ENCODE measurements around the gene GPR143.

GRCh38 chrX:9737363-9737762 is 28.3 kb downstream of the GPR143 start:
- TF ChIP-seq ZFX (IDR thresholded peaks at IDR 0.05) = no peak
- no peak for TF ChIP-seq POLR2A (IDR thresholded peaks at IDR 0.05; ENCODE audit: borderline replicate concordance, extremely low read depth, insufficient read depth, insufficient read length)
- no peak for TF ChIP-seq CTCF (IDR thresholded peaks at IDR 0.05 in 2 of 3, conservative IDR thresholded peaks at IDR 0.05 in 1 of 3; ENCODE audit: borderline replicate concordance in 1 of 3, insufficient read depth in 1 of 3, low read depth in 2 of 3, low read length in 2 of 3)
- TF ChIP-seq FOSL1 (IDR thresholded peaks at IDR 0.05; ENCODE audit: low read depth) = no peak
- TF ChIP-seq REST (IDR thresholded peaks at IDR 0.05; ENCODE audit: low read depth) = no peak
- TF ChIP-seq SRF (IDR thresholded peaks at IDR 0.05; ENCODE audit: low read depth) = no peak
- no peak for TF ChIP-seq EZH2 (IDR thresholded peaks at IDR 0.05)
- no peak for TF ChIP-seq ZBTB33 (IDR thresholded peaks at IDR 0.05; ENCODE audit: extremely low read depth, insufficient replicate concordance, low read length)
